Prostate gland (tissue), 2 donors: ENCODE data around the gene NFIC. TPM values are rescaled to one million over a fixed set of nuclear protein-coding genes. Genes with fewer than 3 reads are reported as not detected.
A peak's percentile ranks its signal among the peaks of the same experiment; 100 is the strongest.

Source experiments
- DNase-seq: peaks from one replicate; pipeline ENCODE4 v3.0.0-alpha.2; 2019; ENCODE audit warnings: low spot score
- H3K27ac ChIP-seq, 2 donors: fragments of 200-600 bp; sonication (generic); 2 replicates each; pipeline ENCODE4 v1.5.1; 2017 to 2019
- H3K27me3 ChIP-seq: fragments of 200-600 bp; sonication (generic); replicated peaks from 2 replicates; pipeline ENCODE4 v1.5.1; 2019; ENCODE audit not compliant: insufficient read depth
- H3K36me3 ChIP-seq, 2 donors: fragments of 200-600 bp; sonication (generic); 1 replicate in 1 of 2; 2 replicates in 1 of 2; pipeline versions ENCODE4 v1.5.1 to v1.8.1; 2017 to 2019
- H3K4me1 ChIP-seq: fragments of 200-600 bp; sonication (generic); replicated peaks from 2 replicates; pipeline ENCODE4 v1.5.1; 2019
- H3K4me3 ChIP-seq, 2 donors: fragments of 200-600 bp; sonication (generic); 2 replicates each; pipeline ENCODE4 v1.5.1; 2017 to 2019
- H3K9me3 ChIP-seq: fragments of 200-600 bp; sonication (generic); 2 replicates; pipeline ENCODE4 v1.5.1; 2017
- CTCF ChIP-seq, 4 experiments: fragments of 200-600 bp in 2 of 4; fragments of 450-650 bp in 2 of 4; sonication (generic) in 2 of 4; IDR thresholded peaks; 1 replicate in 3 of 4; 2 replicates in 1 of 4; pipeline ENCODE4 v1.5.1; 2016 to 2019; ENCODE audit warnings: antibody characterized with exemption in 4 of 4, mild to moderate bottlenecking in 2 of 4, moderate library complexity in 2 of 4
- POLR2A ChIP-seq: fragments of 450-650 bp; IDR thresholded peaks from one replicate; pipeline ENCODE4 v1.6.1; 2016; ENCODE audit warnings: antibody characterized with exemption, mild to moderate bottlenecking
- POLR2AphosphoS5 ChIP-seq: sonication (generic); formaldehyde crosslinking; IDR thresholded peaks from one replicate; pipeline ENCODE4 v1.6.1; 2017; ENCODE audit warnings: antibody characterized with exemption
- WGBS: methylation state at CpG from one replicate; pipeline ENCODE4 v1.1.5; 2018; 5-methylcytosine and 5-hydroxymethylcytosine counted together
- intact Hi-C: fragments of 100-400 bp; cut with DNase I; formaldehyde crosslinking; loops from one replicate; pipeline ENCODE4 v1.14.2; 2022
- total RNA-seq, 2 donors: library from RNA; depleted of rRNA; stranded (reverse); fragments of >200 nt; gene quantifications; one replicate each; pipeline ENCODE4 v1.1.0, GENCODE V29; 2016

NFIC gene
- total RNA-seq, 2 donors from 2014 or later: 160 to 168 TPM

- no peak for DNase-seq
- no peak overlapping the region for H3K27ac ChIP-seq
- WGBS: 88% methylated on average over 18 of the region's 18 CpGs
- intact Hi-C loops: no loop called here
- H3K4me3 ChIP-seq: no peak overlapping the region
- H3K9me3 ChIP-seq: no peaks in the 10 kb centered on the region
- H3K27me3 ChIP-seq: no peaks in the 10 kb centered on the region
- peaks cover 4% of the 10 kb centered on the region for H3K4me1 ChIP-seq
- TF ChIP-seq POLR2A: no peak
- TF ChIP-seq CTCF (IDR thresholded peaks at IDR 0.05): no peak
- no peak for TF ChIP-seq POLR2AphosphoS5
- H3K36me3 ChIP-seq: peaks cover 4 to 7% of the 10 kb centered on the region in 2 donors
Measured at GRCh38 chr19:3494559-3494958, 128.2 kb downstream of the NFIC start.

- no peak overlapping the region for H3K4me3 ChIP-seq
- 95% methylated on average over 32 of the region's 32 CpGs for WGBS
- peaks cover 2 to 4% of the 10 kb centered on the region in 2 donors for H3K36me3 ChIP-seq
Measured at GRCh38 chr19:3496392-3497273, 130.2 kb downstream of the NFIC start.

GRCh38 chr19:3497757-3498520, 131.6 kb downstream of the NFIC start:
- no peaks in the 10 kb centered on the region for H3K9me3 ChIP-seq
- TF ChIP-seq POLR2AphosphoS5: no peak
- TF ChIP-seq POLR2A: no peak
- TF ChIP-seq CTCF (IDR thresholded peaks at IDR 0.05): no peak
- H3K36me3 ChIP-seq: peaks cover 0 to 4% of the 10 kb centered on the region in 2 donors
- intact Hi-C loops: no loop called here
- H3K27ac ChIP-seq: no peak overlapping the region
- no peaks in the 10 kb centered on the region for H3K27me3 ChIP-seq
- 95% methylated on average over 5 of the region's 5 CpGs for WGBS
- DNase-seq: no peak
- H3K4me3 ChIP-seq: no peak overlapping the region
- H3K4me1 ChIP-seq: peaks cover 5% of the 10 kb centered on the region

More at GRCh38 chr19:3496392-3497273, 130.2 kb downstream of the NFIC start:
- Histone ChIP-seq H3K27ac (no peak overlapping the region), H3K4me1 (peaks cover 5% of the 10 kb centered on the region), H3K27me3 (no peaks in the 10 kb centered on the region), H3K9me3 (no peaks in the 10 kb centered on the region)
- TF ChIP-seq CTCF (IDR thresholded peaks at IDR 0.05) (no peak), POLR2AphosphoS5 (no peak), POLR2A (no peak)
- DNase-seq: no peak
- intact Hi-C loops: no loop called here

GRCh38 chr19:3499738-3500428, 133.5 kb downstream of the NFIC start:
- Histone ChIP-seq H3K27ac (peak overlapping the region; percentile 80 to 88), H3K4me3 (peak overlapping the region; percentile 73 to 78), H3K4me1 (peaks cover 5% of the 10 kb centered on the region), H3K27me3 (no peaks in the 10 kb centered on the region), H3K36me3 (peaks cover 0 to 4% of the 10 kb centered on the region in 2 donors), H3K9me3 (no peaks in the 10 kb centered on the region)
- no peak for TF ChIP-seq POLR2A
- no peak for TF ChIP-seq POLR2AphosphoS5
- no peak for TF ChIP-seq CTCF (IDR thresholded peaks at IDR 0.05)
- intact Hi-C loops: loop anchor here (10.0 kb wide), 1 partner anchor 75 kb away; the partner anchor contains the start of gene HMG20B
- 18% methylated on average over 18 of the region's 18 CpGs for WGBS
- DNase-seq: no peak
